Endothelial cell of umbilical vein (primary cell): ENCODE measurements around the gene FGD6. TPM values are rescaled to one million over a fixed set of nuclear protein-coding genes. Genes with fewer than 3 reads are reported as not detected.

Source experiments
- BruUV-seq: library from RNA; stranded (reverse); fragments of 400-500 nt; replicated peaks from 2 replicates; lab custom pipeline; 2021; lab: Mats Ljungman, UMichigan
- CTCF ChIA-PET: fragments of 300-600, 350-600 bp; sonication (Branson Sonifier 250); formaldehyde crosslinking; loops from one replicate; lab custom pipeline; 2021; ENCODE audit warnings: antibody characterized with exemption, inconsistent platforms; lab: Charles Lee
- POLR2A ChIA-PET: fragments of 300-600, 350-600 bp; sonication (Branson Sonifier 250); formaldehyde crosslinking; loops from one replicate; lab custom pipeline; 2021; ENCODE audit warnings: antibody characterized with exemption, inconsistent platforms; lab: Charles Lee
- DNase-seq: peaks from one replicate; pipeline ENCODE4 v3.0.0-alpha.2; 2011; ENCODE audit warnings: low read depth, low spot score
- FAIRE-seq: peaks from 2 replicates; lab custom pipeline; 2011; peaks lifted over from hg19 to GRCh38; lab: Jason Lieb, UNC
- H2AFZ ChIP-seq: 2 replicates; pipeline ENCODE4 v1.6.0; 2012; ENCODE audit warnings: low read depth, low read length, control low read depth, inconsistent platforms
- H3K27ac ChIP-seq: 2 replicates; pipeline ENCODE4 v1.5.1; 2011; ENCODE audit warnings: low read depth, mild to moderate bottlenecking, control low read depth, low read length, moderate library complexity; ENCODE audit not compliant: insufficient read depth
- H3K27me3 ChIP-seq, 2 experiments: 2 replicates each; pipeline versions ENCODE4 v1.6.0 to v1.6.1; 2011; ENCODE audit warnings: low read length in 2 of 2, mixed read lengths in 1 of 2; ENCODE audit not compliant: control insufficient read depth in 2 of 2, insufficient read depth in 2 of 2
- H3K36me3 ChIP-seq, 2 experiments: 2 replicates in 1 of 2; 3 replicates in 1 of 2; pipeline ENCODE4 v1.5.1; 2011; ENCODE audit warnings: low read length in 2 of 2, mild to moderate bottlenecking in 1 of 2, moderate library complexity in 1 of 2; ENCODE audit not compliant: control insufficient read depth in 2 of 2, insufficient read depth in 2 of 2; ENCODE audit errors: extremely low read depth in 1 of 2
- H3K4me1 ChIP-seq: 3 replicates; pipeline ENCODE4 v1.5.1; 2011; ENCODE audit warnings: mild to moderate bottlenecking, low read length; ENCODE audit not compliant: control insufficient read depth, insufficient read depth; ENCODE audit errors: extremely low read depth
- H3K4me2 ChIP-seq: 2 replicates; pipeline ENCODE4 v1.6.1; 2011; ENCODE audit warnings: low read length, control low read depth, mixed read lengths; ENCODE audit not compliant: insufficient read depth
- H3K4me3 ChIP-seq, 3 experiments: fragments of 200-600 bp in 1 of 3; sonication (generic), shearing (Covaris generic) in 1 of 3; replicated peaks in 1 of 3; 2 replicates each; pipeline ENCODE4 v1.5.1; 2011 to 2016; ENCODE audit warnings: control low read depth in 3 of 3, low read length in 3 of 3, mild to moderate bottlenecking in 2 of 3, inconsistent platforms in 1 of 3, low read depth in 1 of 3, moderate library complexity in 1 of 3; ENCODE audit not compliant: insufficient read depth in 1 of 3
- H3K79me2 ChIP-seq: 2 replicates; pipeline ENCODE4 v1.6.0; 2012; ENCODE audit warnings: low read length, inconsistent platforms; ENCODE audit not compliant: control insufficient read depth, insufficient read depth
- H3K9ac ChIP-seq: replicated peaks from 2 replicates; pipeline ENCODE3; 2011; ENCODE audit warnings: low read length, control low read depth; ENCODE audit not compliant: insufficient read depth; ENCODE audit errors: extremely low read depth
- H3K9me1 ChIP-seq: replicated peaks from 3 replicates; pipeline ENCODE4 v1.6.0; 2011; ENCODE audit warnings: mild to moderate bottlenecking, low read length; ENCODE audit not compliant: control insufficient read depth, insufficient read depth; ENCODE audit errors: extremely low read depth
- H3K9me3 ChIP-seq: replicated peaks from 2 replicates; pipeline ENCODE4 v1.5.1; 2012; ENCODE audit warnings: low read length, inconsistent platforms; ENCODE audit not compliant: control insufficient read depth, insufficient read depth
- H4K20me1 ChIP-seq: replicated peaks from 2 replicates; pipeline ENCODE3; 2011; ENCODE audit warnings: mild to moderate bottlenecking, low read length; ENCODE audit not compliant: control insufficient read depth, insufficient read depth; ENCODE audit errors: extremely low read depth
- FOS ChIP-seq: IDR thresholded peaks from 2 replicates; pipeline ENCODE4 v1.6.1; 2011; ENCODE audit warnings: mild to moderate bottlenecking, low read length, moderate library complexity, borderline replicate concordance; ENCODE audit not compliant: insufficient read depth
- GATA2 ChIP-seq: IDR thresholded peaks from 2 replicates; pipeline ENCODE4 v1.7.0; 2011; ENCODE audit warnings: low read depth, mild to moderate bottlenecking, moderate library complexity, mixed read lengths, low read length; ENCODE audit not compliant: insufficient read length, insufficient read depth
- JUN ChIP-seq: IDR thresholded peaks from 2 replicates; pipeline ENCODE4 v1.6.1; 2011; ENCODE audit warnings: borderline replicate concordance, low read depth; ENCODE audit not compliant: insufficient read length, insufficient read depth
- MYC ChIP-seq: IDR thresholded peaks from one replicate; pipeline ENCODE4 v1.6.1; 2011; ENCODE audit warnings: mild to moderate bottlenecking, low read depth, low read length
- POLR2A ChIP-seq: IDR thresholded peaks from 2 replicates; pipeline ENCODE4 v1.6.1; 2012; ENCODE audit warnings: low read depth, mild to moderate bottlenecking, control low read depth, low read length
- POLR2AphosphoS5 ChIP-seq: IDR thresholded peaks from 2 replicates; pipeline ENCODE4 v1.6.1; 2012; ENCODE audit warnings: low read depth, mild to moderate bottlenecking, control low read depth, low read length, moderate library complexity; ENCODE audit not compliant: insufficient read depth
- dilution Hi-C: fragments of 300-500 bp; cut with MboI; formaldehyde crosslinking; loops from one replicate; pipeline ENCODE4 v1.15.0; 2019; ENCODE audit warnings: low sequenced_read_pairs; ENCODE audit not compliant: extremely low pct_ligation_motif_present
- intact Hi-C: fragments of 100-400 bp; cut with micrococcal nuclease; formaldehyde crosslinking; loops from one replicate; pipeline ENCODE4 v1.10.0; 2022
- polyA plus RNA-seq, 4 experiments: library from polyadenylated mRNA; depleted of rRNA in 3 of 4; stranded (reverse) in 3 of 4; unstranded in 1 of 4; fragments of >200 nt; gene quantifications; 2 replicates each; pipeline versions ENCODE4 v1.2.1 to v1.2.3, GENCODE V29; 2011 to 2012; ENCODE audit warnings: missing spikeins in 1 of 4
- total RNA-seq: library from RNA; stranded (reverse); gene quantifications from 2 replicates; pipeline ENCODE4 v1.2.3, GENCODE V29; 2021
- TF ChIP-seq, protein P1 (sequence below), 2 donors: IDR thresholded peaks; 1 replicate in 1 of 2; 2 replicates in 1 of 2; pipeline ENCODE4 v1.5.1; 2011; ENCODE audit warnings: low read length in 2 of 2, mild to moderate bottlenecking in 2 of 2, moderate library complexity in 2 of 2, control low read depth in 1 of 2, inconsistent platforms in 1 of 2, low read depth in 1 of 2; ENCODE audit not compliant: insufficient read depth in 1 of 2; ENCODE audit errors: extremely low read depth in 1 of 2
- TF ChIP-seq, protein P2 (sequence below): IDR thresholded peaks from 2 replicates; pipeline ENCODE4 v1.6.1; 2011; ENCODE audit not compliant: insufficient read depth, insufficient read length

Gene FGD6
- total and polyA plus RNA-seq, 2 donors (not counting 3 experiments of a cell fraction or from before 2014, with no cell fraction given) = 5.9 to 14.0 TPM

DNA sequence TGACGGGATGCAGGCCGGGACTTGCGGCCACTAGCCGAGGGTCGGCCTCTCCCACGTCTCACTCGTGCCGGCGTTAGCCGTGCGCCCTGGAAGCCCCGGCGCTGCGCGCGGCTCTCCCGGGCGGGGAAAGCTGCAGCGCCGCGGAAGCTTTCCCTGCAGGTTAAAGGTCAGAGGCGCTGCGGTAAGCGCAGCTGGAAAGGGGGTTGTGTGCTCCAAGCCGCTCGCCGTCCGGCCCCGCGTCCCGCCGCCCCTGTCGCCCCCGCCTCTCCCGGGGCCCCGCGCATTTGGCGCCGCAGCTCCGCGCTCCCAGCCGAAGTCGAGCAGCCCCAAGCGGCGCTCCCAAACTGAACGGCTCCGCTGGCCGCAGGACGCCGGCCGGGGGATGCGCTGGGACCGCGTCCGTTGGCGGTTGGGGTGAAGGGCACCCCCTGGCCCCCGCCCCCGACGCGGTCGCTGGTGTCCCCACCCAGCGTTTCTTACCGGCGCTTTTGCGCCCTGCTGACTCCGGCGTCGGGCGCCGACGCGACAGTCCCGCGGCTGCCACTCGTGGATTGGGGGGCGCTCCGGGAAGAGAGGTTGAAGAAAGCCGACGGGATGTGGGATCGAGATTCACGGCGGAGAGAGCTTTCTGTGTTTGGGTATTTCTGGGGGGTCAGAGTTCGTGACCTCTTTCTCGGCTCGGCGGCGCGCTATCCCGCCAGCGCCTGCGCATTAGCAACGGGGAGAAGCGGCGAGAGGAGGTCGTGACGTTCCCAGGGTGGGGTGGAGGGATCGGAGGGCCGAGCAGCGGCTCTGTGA lies 144.2 kb downstream of the FGD6 start, which contains the start of gene NR2C1:
Gene NR2C1, minus strand, starts transcription at position 719 of the 798 bp plus-strand sequence. CDS start 6,234 bp downstream, outside the sequence.
- no peaks in the 10 kb centered on the region for H3K36me3 ChIP-seq
- H2AFZ ChIP-seq = peak within 1 kb of the TSS; percentile 94
- H3K79me2 ChIP-seq = peaks cover 28% of the 10 kb centered on the region
- BruUV-seq = TSS peak; percentile 60
- H3K27ac ChIP-seq = peak within 1 kb of the TSS; percentile 79
- no peaks in the 10 kb centered on the region for H4K20me1 ChIP-seq
- H3K4me1 ChIP-seq = peaks cover 4% of the 10 kb centered on the region
- dilution Hi-C loops = no loop called here
- H3K27me3 ChIP-seq = no peaks in the 10 kb centered on the region
- ChIA-PET POLR2A (interaction anchor here (0.7 to 1.4 kb wide), 4 partner anchors 71 to 1296 kb away, joined by 3 to 4 read pairs (median 4); partner anchors contain the start of genes FGD6, METAP2 and VEZT), CTCF (interaction anchor here (0.6 to 3.2 kb wide), 20 partner anchors 9 to 528 kb away, joined by 3 to 27 read pairs (median 4); partner anchors contain the start of genes FGD6 and VEZT)
- DNase-seq = peak; percentile 91
- peak within 1 kb of the TSS; percentile 72 to 88 (median 87) for H3K4me3 ChIP-seq
- peak; percentile 51 for TF ChIP-seq POLR2AphosphoS5
- no peak for TF ChIP-seq FOS
- no peak for TF ChIP-seq GATA2
- peak; percentile 47 for TF ChIP-seq POLR2A
- TF ChIP-seq MYC = no peak
- H3K9me1 ChIP-seq = no peaks in the 10 kb centered on the region
- peak; percentile 90 for FAIRE-seq
- peak within 1 kb of the TSS; percentile 100 for H3K4me2 ChIP-seq
- intact Hi-C loops = loop anchor here (1.0 to 5.0 kb wide), 4 partner anchors 30 to 527 kb away; partner anchors contain the start of genes FGD6 and VEZT
- H3K9ac ChIP-seq = peak within 1 kb of the TSS; percentile 88
- H3K9me3 ChIP-seq = no peaks in the 10 kb centered on the region

DNA sequence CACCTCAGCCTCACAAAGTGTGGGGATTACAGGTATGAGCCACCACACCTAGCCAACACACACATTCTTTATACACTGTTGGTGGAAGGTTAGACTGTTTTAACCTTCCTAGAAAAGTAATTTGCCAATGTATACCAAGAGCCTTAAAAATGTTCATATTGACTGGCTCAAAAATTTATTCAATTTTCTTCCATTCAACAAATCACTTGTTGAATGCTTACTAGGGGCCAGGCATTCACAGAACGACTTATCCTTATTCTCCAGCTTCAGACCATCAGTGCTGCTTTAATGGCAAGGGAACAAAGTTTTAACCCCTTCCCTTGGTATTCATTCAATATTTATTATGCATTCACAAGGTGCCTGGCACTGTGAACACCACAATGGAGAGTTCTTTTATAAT lies 146.9 kb downstream of the FGD6 start:
- Histone ChIP-seq H3K79me2 (peaks cover 28% of the 10 kb centered on the region), H3K36me3 (peaks cover 0 to 2% of the 10 kb centered on the region in 2 experiments), H3K9ac (no peak overlapping the region), H3K9me1 (no peaks in the 10 kb centered on the region), H3K27ac (no peak overlapping the region), H2AFZ (no peak overlapping the region), H3K27me3 (no peaks in the 10 kb centered on the region), H4K20me1 (no peaks in the 10 kb centered on the region), H3K4me1 (peaks cover 4% of the 10 kb centered on the region), H3K4me3 (no peak overlapping the region), H3K4me2 (no peak overlapping the region), H3K9me3 (no peaks in the 10 kb centered on the region)
- intact Hi-C loops (loop anchor here (5.0 kb wide), 1 partner anchor 308 kb away; no protein-coding TSS in a partner anchor), dilution Hi-C loops (no loop called here)
- no peak for DNase-seq
- CTCF ChIA-PET = interaction anchor here (0.6 to 0.7 kb wide), 2 partner anchors 9 to 253 kb away, joined by 3 read pairs; no protein-coding TSS in a partner anchor
- POLR2A ChIA-PET = no interaction called here
- no peak for TF ChIP-seq POLR2AphosphoS5
- TF ChIP-seq FOS = no peak
- TF ChIP-seq GATA2 = no peak
- TF ChIP-seq, protein P1, sequence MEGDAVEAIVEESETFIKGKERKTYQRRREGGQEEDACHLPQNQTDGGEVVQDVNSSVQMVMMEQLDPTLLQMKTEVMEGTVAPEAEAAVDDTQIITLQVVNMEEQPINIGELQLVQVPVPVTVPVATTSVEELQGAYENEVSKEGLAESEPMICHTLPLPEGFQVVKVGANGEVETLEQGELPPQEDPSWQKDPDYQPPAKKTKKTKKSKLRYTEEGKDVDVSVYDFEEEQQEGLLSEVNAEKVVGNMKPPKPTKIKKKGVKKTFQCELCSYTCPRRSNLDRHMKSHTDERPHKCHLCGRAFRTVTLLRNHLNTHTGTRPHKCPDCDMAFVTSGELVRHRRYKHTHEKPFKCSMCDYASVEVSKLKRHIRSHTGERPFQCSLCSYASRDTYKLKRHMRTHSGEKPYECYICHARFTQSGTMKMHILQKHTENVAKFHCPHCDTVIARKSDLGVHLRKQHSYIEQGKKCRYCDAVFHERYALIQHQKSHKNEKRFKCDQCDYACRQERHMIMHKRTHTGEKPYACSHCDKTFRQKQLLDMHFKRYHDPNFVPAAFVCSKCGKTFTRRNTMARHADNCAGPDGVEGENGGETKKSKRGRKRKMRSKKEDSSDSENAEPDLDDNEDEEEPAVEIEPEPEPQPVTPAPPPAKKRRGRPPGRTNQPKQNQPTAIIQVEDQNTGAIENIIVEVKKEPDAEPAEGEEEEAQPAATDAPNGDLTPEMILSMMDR (IDR thresholded peaks at IDR 0.05; ENCODE audit: extremely low read depth in 1 of 2, insufficient read depth in 1 of 2, low read depth in 1 of 2, low read length in 2 of 2) = no peak
- TF ChIP-seq, protein P2, sequence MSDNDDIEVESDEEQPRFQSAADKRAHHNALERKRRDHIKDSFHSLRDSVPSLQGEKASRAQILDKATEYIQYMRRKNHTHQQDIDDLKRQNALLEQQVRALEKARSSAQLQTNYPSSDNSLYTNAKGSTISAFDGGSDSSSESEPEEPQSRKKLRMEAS = no peak
- no peak for TF ChIP-seq MYC
- no peak for TF ChIP-seq JUN
- TF ChIP-seq POLR2A = no peak
- no peak for FAIRE-seq
- BruUV-seq = no TSS peak
